ENCODE data around the gene MRPL36. TPM values are rescaled to one million over a fixed set of nuclear protein-coding genes. Genes with fewer than 3 reads are reported as not detected.

Gene MRPL36
- total and polyA plus RNA-seq, 2 experiments from 2014 or later = 47.5 to 149 TPM

GRCh38 chr5:1824903-1825841 is 25.5 kb upstream of the MRPL36 start (continued):
- TF ChIP-seq EZH2phosphoT487 (IDR thresholded peaks at IDR 0.05; ENCODE audit: unreplicated experiment) (no peak), ZNF331 (CRISPR knock-in tag; IDR thresholded peaks at IDR 0.05; ENCODE audit: low read depth) (no peak), ZNF114 (CRISPR knock-in tag; IDR thresholded peaks at IDR 0.05) (no peak), JUNB (IDR thresholded peaks at IDR 0.05; ENCODE audit: unreplicated experiment) (no peak), REST (IDR thresholded peaks at IDR 0.05; ENCODE audit: unreplicated experiment) (no peak), STAT1 (IDR thresholded peaks at IDR 0.05; ENCODE audit: unreplicated experiment) (no peak), NANOG (IDR thresholded peaks at IDR 0.05; ENCODE audit: borderline replicate concordance) (no peak)

GRCh38 chr5:1824109-1824821 is 24.6 kb upstream of the MRPL36 start:
- ATAC-seq (peak; percentile 31), DNase-seq (ENCODE audit: low spot score) (no peak)
- Mint-ChIP-seq H3K27me3 (ENCODE audit: insufficient read depth, low read depth, poor library complexity) (peaks cover 16% of the 10 kb centered on the region), H3K9me3 (no peaks in the 10 kb centered on the region), H3K36me3 (ENCODE audit: low read depth) (peaks cover 41% of the 10 kb centered on the region), H3K4me1 (peaks cover 13% of the 10 kb centered on the region), H3K4me3 (no peak overlapping the region), H3K27ac (no peak overlapping the region)
- H3K36me3 ChIP-seq (ENCODE audit: insufficient read depth) = peaks cover 9% of the 10 kb centered on the region; the same call in 1 of the 2 replicates
- no peak overlapping the region for H3K27ac ChIP-seq (ENCODE audit: low read depth)
- no peaks in the 10 kb centered on the region; the same call in 1 of the 2 replicates for H3K4me1 ChIP-seq (ENCODE audit: insufficient read depth)
- H3K4me2 ChIP-seq = no peak overlapping the region
- no peak overlapping the region for H2AFZ ChIP-seq
- peaks cover 15% of the 10 kb centered on the region for H4K20me1 ChIP-seq (replicated peaks; ENCODE audit: insufficient read depth)
- H3F3A ChIP-seq (replicated peaks; ENCODE audit: low read depth) = no peaks in the 10 kb centered on the region
- TF ChIP-seq POLR2AphosphoS5 (IDR thresholded peaks at IDR 0.05; ENCODE audit: low read depth) = no peak
- TF ChIP-seq CTCF (conservative IDR thresholded peaks at IDR 0.05; ENCODE audit: low read depth in 2 of 2) = peak; percentile 50 to 62
- TF ChIP-seq REST (IDR thresholded peaks at IDR 0.05; ENCODE audit: unreplicated experiment) = no peak
- TF ChIP-seq EZH2 (IDR thresholded peaks at IDR 0.05; ENCODE audit: low read depth, unreplicated experiment) = no peak
- no peaks in the 10 kb centered on the region for H3K27me3 ChIP-seq (ENCODE audit: insufficient read depth)
- H3K9me2 ChIP-seq (ENCODE audit: insufficient read depth) = no peaks in the 10 kb centered on the region
- H3K79me2 ChIP-seq (replicated peaks; ENCODE audit: insufficient read depth) = peaks cover 6% of the 10 kb centered on the region; the same call in 1 of the 2 replicates
- no peak overlapping the region for H3K4me3 ChIP-seq

All from GM23338 (cell line).